OCI-LY1 (cell line): ENCODE results near the gene NIPAL1.

ENCODE experiments used
- H2AFZ ChIP-seq: fragments of 200-600 bp; sonication (generic), shearing (Covaris generic); 2 replicates; pipeline ENCODE4 v1.6.0; 2014; ENCODE audit warnings: antibody characterized with exemption, mild to moderate bottlenecking, low read length
- H3F3A ChIP-seq: fragments of 200-600 bp; sonication (generic), shearing (Covaris generic); 2 replicates; pipeline ENCODE4 v1.6.0; 2014; ENCODE audit warnings: mild to moderate bottlenecking, antibody characterized with exemption, low read length, moderate library complexity; ENCODE audit not compliant: insufficient read depth
- H3K27ac ChIP-seq: fragments of 200-600 bp; sonication (generic); 2 replicates; pipeline ENCODE4 v1.5.1; 2014; ENCODE audit warnings: low read length, mixed run types, mild to moderate bottlenecking, low read depth; ENCODE audit not compliant: poor library complexity, severe bottlenecking
- H3K27me3 ChIP-seq: fragments of 200-600 bp; sonication (generic); 2 replicates; pipeline ENCODE4 v1.6.0; 2014; ENCODE audit warnings: antibody characterized with exemption, mild to moderate bottlenecking, low read length, moderate library complexity; ENCODE audit not compliant: insufficient read depth
- H3K36me3 ChIP-seq: fragments of 200-600 bp; sonication (generic); 2 replicates; pipeline ENCODE4 v1.6.1; 2014; ENCODE audit warnings: mild to moderate bottlenecking, antibody characterized with exemption, low read length, moderate library complexity, mixed read lengths; ENCODE audit not compliant: insufficient read depth
- H3K4me1 ChIP-seq: fragments of 200-600 bp; sonication (generic); 2 replicates; pipeline ENCODE4 v1.5.1; 2014; ENCODE audit warnings: mild to moderate bottlenecking, low read length, moderate library complexity; ENCODE audit not compliant: insufficient read depth, severe bottlenecking
- H3K4me2 ChIP-seq: fragments of 200-600 bp; sonication (generic), shearing (Covaris generic); 2 replicates; pipeline ENCODE4 v1.6.1; 2014; ENCODE audit warnings: low read length
- H3K4me3 ChIP-seq: fragments of 200-600 bp; sonication (generic); 2 replicates; pipeline ENCODE4 v1.5.1; 2014; ENCODE audit warnings: low read length, low read depth, mild to moderate bottlenecking, mixed read lengths; ENCODE audit not compliant: poor library complexity, severe bottlenecking
- H3K79me2 ChIP-seq: fragments of 200-600 bp; shearing (Covaris generic); 2 replicates; pipeline ENCODE4 v1.6.1; 2016; ENCODE audit warnings: mixed run types, low read length, mixed read lengths; ENCODE audit not compliant: insufficient read depth
- H3K9ac ChIP-seq: fragments of 200-600 bp; sonication (generic), shearing (Covaris generic); 2 replicates; pipeline ENCODE4 v1.6.1; 2014; ENCODE audit warnings: mild to moderate bottlenecking, low read length, mixed read lengths
- H3K9me2 ChIP-seq: fragments of 200-600 bp; sonication (generic), shearing (Covaris generic); 2 replicates; pipeline ENCODE4 v1.6.1; 2014; ENCODE audit warnings: low read depth, mild to moderate bottlenecking, low read length, mixed read lengths
- H3K9me3 ChIP-seq: fragments of 200-600 bp; shearing (Covaris generic); 2 replicates; pipeline ENCODE4 v1.6.1; 2014; ENCODE audit warnings: low read length, mixed read lengths
- H4K20me1 ChIP-seq: fragments of 200-600 bp; sonication (generic), shearing (Covaris generic); 2 replicates; pipeline ENCODE4 v1.6.0; 2016; ENCODE audit warnings: mild to moderate bottlenecking, low read length; ENCODE audit not compliant: insufficient read depth
- CTCF ChIP-seq: fragments of 200-600 bp; sonication (generic), shearing (Covaris generic); IDR thresholded peaks from 2 replicates; pipeline ENCODE4 v1.5.1; 2017; ENCODE audit warnings: mild to moderate bottlenecking, antibody characterized with exemption, low read length, moderate library complexity, mixed read lengths
- EZH2 ChIP-seq: fragments of 200-600 bp; sonication (generic), shearing (Covaris generic); IDR thresholded peaks from 2 replicates; pipeline ENCODE4 v1.8.0; 2017; ENCODE audit warnings: borderline replicate concordance, mixed run types, mild to moderate bottlenecking, antibody characterized with exemption, low read length, moderate library complexity, mixed read lengths

NIPAL1 gene

GRCh38 chr4:48017108-48017571 is 568 bp downstream of the NIPAL1 start:
- Histone ChIP-seq H2AFZ (no peak overlapping the region), H3F3A (no peaks in the 10 kb centered on the region), H3K9me2 (no peaks in the 10 kb centered on the region), H3K9me3 (no peaks in the 10 kb centered on the region), H3K36me3 (no peaks in the 10 kb centered on the region), H3K4me3 (peak overlapping the region; percentile 68), H3K27me3 (no peaks in the 10 kb centered on the region), H3K4me1 (peaks cover 16% of the 10 kb centered on the region), H3K79me2 (no peaks in the 10 kb centered on the region), H3K27ac (no peak overlapping the region), H3K9ac (peak overlapping the region; percentile 38; the same call in 1 of the 2 replicates), H3K4me2 (peak overlapping the region; percentile 91), H4K20me1 (no peaks in the 10 kb centered on the region)
- no peak for TF ChIP-seq CTCF
- TF ChIP-seq EZH2 = no peak

GRCh38 chr4:48018112-48018511 is 1.5 kb downstream of the NIPAL1 start:
- Histone ChIP-seq H3K4me3 (no peak overlapping the region), H3F3A (no peaks in the 10 kb centered on the region), H3K9ac (no peak overlapping the region), H2AFZ (no peak overlapping the region), H3K9me3 (no peaks in the 10 kb centered on the region), H3K27ac (no peak overlapping the region), H3K4me2 (no peak overlapping the region), H3K79me2 (no peaks in the 10 kb centered on the region), H3K27me3 (no peaks in the 10 kb centered on the region), H3K9me2 (no peaks in the 10 kb centered on the region), H4K20me1 (no peaks in the 10 kb centered on the region), H3K36me3 (no peaks in the 10 kb centered on the region), H3K4me1 (peaks cover 16% of the 10 kb centered on the region)
- TF ChIP-seq EZH2 = no peak
- TF ChIP-seq CTCF = no peak

- no peak overlapping the region for H2AFZ ChIP-seq
- H3K36me3 ChIP-seq = no peaks in the 10 kb centered on the region
- H4K20me1 ChIP-seq = no peaks in the 10 kb centered on the region
These were observed 4.5 kb downstream of the NIPAL1 start for GRCh38 chr4:48021100-48021499.

More at GRCh38 chr4:48021100-48021499, 4.5 kb downstream of the NIPAL1 start:
- TF ChIP-seq EZH2 (no peak), CTCF (no peak)
- Histone ChIP-seq H3K27ac (no peak overlapping the region), H3F3A (no peaks in the 10 kb centered on the region), H3K4me3 (no peak overlapping the region), H3K79me2 (no peaks in the 10 kb centered on the region), H3K9me3 (no peaks in the 10 kb centered on the region), H3K9me2 (no peaks in the 10 kb centered on the region), H3K4me2 (no peak overlapping the region), H3K27me3 (no peaks in the 10 kb centered on the region), H3K4me1 (peaks cover 11% of the 10 kb centered on the region), H3K9ac (no peak overlapping the region)
